Stimulated activated CD4-positive, alpha-beta T cell treated with anti-CD3 and anti-CD28 coated beads, Interleukin-15, amount 100 ng/mL, for 24 hours (primary cell): ENCODE results near the gene CAMK1D.

Experiments
- DNase-seq: peaks from one replicate; pipeline ENCODE4 v3.0.0-alpha.2; 2020

The CAMK1D gene

DNA sequence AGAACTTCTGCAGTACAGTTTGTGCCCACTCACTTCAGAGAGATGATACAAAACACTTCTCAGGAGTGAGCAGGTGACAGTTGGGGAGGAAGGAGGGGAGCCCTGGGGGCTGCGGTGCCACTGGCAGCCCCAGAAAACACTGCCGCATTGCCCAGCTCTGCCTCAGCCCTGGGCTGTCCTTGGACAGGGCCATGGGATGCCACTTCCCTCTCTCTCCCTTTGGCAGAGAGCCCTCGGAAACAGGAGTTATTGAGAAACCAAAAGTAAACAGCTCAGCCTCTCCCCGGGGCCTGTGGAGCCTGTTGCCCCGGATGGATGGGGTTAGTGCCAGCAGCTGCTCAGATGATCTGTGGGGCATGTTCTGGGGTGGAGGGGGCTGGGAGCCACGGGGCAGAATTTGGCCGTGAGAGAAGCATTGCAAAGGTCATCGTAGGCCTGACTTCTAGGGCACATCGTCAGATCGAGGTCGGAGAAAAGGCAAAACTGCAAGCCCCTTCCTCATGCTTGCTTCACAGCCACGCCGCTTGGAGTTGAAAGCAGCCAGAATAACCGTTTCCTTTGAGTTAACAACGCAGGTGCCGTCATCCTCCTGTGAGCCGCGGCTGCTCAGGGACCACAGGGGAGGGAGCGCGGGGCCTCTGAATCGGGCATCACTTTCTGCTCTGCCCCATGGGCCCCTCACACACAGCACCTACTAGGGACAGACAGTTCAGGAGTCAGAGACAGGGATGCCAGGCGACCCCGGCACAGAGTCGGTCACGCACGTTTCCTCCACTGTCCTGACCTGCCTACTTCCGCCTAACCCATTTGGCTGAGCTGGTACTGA is 256.4 kb downstream of the CAMK1D start:
- peak; percentile 59 for DNase-seq

DNA sequence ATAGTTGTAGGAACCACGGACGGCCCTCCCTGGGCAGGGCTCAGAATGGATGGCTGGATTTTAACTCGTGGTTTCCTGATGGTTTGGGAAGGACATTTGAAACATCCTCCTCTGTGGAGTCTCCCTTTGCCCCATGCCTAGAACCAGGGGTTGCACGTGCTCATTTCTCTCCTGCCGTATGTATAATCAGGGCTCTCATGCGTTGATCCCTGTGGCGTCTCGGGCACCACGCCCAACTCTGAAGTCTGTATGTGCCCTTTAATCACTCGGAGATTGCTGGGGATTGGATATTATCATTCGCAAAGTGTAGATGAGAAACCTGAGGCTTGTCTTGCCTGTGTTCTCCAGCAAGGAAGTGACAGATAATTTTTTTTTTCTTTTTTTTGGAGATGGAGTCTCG is 257.1 kb downstream of the CAMK1D start:
- no peak for DNase-seq

DNA sequence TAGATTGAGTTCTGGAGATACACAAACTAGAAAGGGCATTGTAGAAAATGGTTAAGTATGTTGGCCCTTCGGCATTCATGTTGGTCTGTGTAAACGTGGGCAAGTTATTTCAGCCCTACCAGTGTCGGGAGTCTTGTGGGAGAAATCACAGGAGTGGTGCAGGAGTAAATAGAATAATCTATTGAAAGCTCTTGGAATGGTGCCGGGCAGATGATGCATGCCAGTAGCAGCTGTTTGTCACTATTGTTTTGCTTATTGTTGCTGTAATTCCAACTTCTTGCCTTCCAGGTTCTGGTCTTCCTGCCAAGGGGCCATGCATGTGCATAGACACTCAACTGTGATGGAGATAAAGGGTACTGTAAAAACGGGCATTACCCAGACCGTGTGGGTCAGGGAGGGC is 259.4 kb downstream of the CAMK1D start:
- DNase-seq = no peak

DNA sequence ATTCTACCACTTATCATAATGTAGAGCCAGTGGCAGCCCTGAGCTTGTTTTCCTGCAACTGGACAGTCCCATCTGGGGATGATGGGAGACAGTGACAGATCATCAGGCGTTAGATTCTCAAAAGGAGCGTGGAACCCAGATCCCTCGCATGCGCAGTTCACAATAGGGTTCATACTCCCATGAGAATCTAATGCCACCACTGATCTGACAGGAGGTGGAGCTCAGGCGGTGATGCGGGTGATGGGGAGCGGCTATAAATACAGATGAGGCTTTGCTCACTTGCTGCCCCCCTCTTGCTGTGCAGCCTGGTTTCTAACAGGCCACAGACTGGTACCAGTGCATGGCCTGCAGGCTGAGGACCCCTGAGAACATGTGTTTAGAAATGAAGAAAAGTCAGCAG is 260.1 kb downstream of the CAMK1D start:
- DNase-seq = no peak

DNA sequence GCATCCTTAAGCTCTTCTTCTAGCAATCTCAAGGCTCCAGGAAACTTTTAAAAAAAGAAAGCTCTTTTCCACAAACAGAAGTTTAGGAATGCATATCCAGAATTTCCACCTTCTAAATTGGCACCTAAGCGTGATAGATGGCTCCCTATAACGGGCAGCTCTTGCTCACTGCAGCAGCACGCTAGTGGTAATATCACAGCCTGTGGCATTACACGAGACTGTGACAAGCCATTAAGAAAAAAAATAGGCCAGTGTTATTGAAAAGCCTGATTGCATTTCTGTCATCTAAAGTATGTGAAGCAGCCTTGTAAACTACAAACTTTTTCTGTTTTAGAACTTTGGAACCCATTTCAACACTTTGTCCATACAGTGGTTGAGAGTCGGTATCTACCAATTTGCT is 263.8 kb downstream of the CAMK1D start:
- no peak for DNase-seq

DNA sequence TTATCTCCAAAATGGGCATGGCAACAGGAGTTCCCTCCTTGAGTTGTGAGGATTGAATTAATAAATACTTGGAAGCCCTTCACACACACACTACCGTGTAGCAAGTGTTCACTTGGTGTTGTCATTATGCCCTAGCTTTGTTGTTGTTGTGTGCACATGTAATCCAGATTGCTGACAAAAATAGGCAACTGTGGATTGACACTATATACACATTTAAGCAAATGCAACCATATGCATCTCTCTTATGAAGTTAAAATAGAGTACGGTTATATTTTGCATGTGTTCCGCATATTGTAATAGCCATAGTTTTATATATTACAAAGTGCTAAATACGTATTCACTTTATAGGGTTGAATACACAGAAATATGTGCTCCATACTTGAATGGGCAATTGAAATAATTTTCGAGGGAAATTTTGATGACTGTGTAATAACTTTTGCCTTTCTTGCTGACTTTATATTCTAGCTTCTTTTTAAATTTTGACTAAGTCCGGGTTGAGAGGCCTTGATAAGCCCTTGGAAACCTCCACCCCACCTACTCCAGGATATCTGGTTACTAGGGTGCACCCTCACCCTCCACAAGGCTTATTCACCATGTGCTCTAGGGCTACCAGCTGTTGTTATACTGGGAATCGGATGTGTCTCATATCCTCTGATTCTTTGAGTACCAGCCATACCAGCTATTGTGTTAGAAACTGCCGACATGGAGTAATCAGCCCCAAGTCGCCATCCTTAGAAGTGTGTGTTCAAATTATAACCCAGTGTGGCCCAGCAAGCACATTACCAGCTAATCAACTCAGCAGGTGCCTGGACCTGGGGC is 265.0 kb downstream of the CAMK1D start:
- no peak for DNase-seq

DNA sequence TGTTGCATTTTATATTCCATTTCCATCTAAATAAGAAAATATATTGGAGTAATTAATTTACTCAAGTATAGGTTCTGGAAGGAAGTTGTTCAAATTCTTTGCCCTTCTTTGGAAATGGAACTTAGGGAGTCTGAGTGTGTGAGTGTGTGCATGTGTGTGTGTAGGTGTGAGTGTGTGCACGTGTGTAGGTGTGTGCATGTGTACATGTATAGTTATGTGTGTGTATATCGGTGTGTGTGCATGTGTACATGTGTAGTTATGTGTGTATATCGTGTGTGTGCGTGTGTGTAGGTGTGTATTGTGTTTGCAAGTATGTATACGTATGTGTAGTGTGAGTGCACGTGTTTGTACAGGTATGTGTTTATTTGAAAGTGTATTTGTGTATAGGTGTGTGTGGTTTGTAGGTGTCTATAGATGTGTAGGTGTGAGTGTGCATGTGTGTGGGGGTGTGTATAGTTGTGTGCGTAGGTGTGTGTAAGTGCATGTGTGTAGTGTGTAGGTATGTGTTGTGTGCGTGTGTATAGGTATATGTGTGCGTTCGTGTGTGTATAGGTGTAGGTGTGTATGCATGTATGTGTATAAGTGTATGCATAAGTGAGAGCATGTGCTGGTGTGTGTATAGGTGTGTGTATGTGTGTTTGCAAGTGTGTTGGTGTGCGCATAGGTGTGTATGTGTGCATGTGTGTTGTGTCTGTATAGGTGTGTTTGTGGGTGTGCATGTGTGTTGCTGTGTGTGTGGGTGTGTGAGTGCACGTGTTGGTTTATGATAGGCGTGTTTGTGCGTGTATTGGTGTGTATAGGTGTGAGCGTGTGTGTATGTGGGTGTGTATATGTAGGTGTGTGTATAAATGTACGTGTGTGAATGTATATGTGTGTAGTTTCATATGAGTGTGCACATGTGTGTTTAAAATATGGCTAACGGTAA is 266.2 kb downstream of the CAMK1D start:
- DNase-seq = no peak

DNA sequence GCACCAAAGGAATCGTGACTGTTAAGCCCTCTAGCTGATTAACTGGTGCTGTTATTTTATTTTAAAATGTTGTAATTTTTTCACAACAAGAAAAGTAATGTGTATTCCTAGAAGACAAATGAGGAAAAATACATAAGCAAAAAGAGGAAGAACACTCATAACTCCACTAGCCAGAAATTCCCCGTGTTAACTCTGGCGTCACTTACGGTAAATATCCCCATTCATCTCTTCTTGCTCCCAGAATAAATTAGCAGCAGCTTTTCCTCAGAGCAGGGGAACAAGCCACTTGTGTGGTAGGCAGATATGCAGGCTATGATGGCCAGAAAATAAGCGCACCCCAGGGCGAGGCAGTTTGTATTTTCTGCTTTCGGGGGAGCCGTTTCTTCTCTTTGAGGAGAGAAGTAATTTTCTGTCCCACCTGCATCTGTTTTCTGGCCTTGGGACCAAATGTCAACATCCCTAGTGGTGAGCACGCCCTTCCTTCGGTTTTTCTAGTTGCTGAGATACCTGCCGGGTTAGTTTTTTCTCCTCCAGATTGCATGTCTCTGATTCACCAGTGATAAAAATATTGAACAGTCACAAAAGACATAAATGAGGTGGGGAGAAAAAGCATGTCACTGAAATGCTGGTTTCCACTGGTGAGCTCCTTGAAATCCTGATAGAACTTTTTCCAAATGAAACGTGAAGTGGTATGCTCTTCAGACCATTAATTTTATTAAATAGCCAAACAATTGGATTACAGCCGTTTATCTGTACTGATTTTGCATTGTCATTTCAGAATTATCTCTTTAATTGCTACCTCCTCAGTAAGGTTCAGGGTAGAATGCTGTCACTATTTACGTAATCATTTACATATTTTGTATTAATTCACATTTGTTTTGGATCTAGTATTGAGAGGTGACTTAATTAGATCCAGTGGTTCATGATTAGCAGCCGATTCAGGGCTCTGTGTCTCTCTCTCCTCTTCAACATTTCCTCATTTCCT is 268.1 kb downstream of the CAMK1D start:
- no peak for DNase-seq

DNA sequence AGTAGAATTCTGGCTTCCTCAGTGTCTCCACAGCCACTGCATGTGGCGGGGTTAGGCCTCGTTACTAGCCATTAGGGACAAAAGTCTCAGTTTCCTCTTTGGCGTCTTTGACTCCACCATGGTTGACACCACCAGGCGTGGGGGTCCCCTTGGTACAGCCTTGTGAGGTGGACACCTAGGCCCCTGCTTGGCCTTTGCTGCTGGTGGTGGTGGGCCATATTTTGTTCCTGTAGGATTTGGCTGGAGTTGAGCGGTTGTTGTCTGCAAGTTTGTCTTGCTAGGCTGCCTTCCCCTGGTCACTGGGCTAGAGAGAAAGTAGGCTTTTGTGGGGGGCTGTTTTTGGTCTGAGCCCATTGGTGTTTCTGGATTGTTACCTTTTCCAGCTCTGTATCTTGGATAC is 272.7 kb downstream of the CAMK1D start:
- DNase-seq = no peak

DNA sequence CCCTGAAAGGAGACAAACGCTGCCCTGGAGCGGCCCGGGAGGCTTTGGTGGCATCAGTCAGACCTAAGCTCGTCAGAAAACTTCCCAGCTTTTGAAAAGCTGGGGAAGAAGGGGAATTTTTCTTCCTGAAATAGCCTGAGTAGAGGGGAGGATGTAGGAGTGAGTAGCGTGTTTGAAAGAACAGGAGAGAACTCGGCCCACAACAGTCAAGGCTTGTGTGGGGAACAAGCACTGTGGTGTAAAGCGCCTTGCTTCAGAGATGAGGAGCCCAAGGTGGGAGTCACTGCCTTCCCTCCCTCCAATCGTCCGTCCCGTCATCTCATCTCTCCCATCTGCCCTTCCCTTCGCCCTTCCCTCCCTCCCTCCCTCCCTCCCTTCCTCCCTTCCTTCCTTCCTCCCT is 273.3 kb downstream of the CAMK1D start:
- no peak for DNase-seq

DNA sequence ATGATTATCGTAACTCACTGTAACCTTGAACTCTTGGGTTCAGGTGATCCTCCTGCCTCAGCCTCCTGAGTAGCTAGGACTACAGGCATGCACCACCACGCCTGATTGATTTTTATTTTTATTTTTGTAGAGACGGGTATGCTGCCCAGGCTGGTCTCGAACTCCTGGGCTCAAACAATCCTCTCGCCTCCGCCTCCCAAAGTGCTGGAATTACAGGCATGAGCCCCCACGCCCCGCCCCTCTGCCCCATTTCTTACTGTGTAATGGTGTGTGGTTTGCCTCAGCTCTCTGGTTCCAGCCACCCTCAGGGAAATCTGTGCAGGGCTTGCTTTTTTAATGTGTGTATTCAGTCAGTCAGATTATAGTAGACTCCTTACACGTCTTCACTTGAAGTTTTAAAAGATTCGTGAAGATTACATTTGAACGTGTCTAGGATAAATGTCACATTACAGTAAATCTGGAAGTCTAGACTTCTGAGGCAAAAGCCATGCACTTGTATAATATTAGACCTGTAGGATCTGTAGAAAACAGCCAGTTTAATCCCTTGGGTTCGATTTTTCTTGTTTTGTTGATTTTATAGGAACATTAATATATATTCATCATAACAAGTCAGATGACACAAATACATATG is 276.2 kb downstream of the CAMK1D start:
- no peak for DNase-seq

DNA sequence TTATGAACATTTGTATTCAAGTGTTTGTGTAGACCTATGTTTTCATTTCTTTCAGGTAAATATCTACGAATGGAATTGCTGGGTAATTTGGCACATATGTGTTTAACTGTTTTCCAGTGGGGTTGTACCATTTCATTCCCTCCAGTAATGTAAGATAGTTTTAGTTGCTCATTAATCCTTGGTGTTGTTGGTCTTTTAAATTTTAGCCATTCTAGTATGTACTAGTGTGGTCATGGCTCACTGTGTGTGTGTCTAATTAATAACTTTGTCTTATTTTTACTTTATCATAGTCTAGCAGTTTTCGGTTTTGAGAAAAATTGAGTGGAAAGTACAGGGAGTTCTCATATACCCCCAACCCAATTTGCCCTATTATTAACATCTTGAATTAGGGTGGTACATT is 278.8 kb downstream of the CAMK1D start:
- DNase-seq = no peak

DNA sequence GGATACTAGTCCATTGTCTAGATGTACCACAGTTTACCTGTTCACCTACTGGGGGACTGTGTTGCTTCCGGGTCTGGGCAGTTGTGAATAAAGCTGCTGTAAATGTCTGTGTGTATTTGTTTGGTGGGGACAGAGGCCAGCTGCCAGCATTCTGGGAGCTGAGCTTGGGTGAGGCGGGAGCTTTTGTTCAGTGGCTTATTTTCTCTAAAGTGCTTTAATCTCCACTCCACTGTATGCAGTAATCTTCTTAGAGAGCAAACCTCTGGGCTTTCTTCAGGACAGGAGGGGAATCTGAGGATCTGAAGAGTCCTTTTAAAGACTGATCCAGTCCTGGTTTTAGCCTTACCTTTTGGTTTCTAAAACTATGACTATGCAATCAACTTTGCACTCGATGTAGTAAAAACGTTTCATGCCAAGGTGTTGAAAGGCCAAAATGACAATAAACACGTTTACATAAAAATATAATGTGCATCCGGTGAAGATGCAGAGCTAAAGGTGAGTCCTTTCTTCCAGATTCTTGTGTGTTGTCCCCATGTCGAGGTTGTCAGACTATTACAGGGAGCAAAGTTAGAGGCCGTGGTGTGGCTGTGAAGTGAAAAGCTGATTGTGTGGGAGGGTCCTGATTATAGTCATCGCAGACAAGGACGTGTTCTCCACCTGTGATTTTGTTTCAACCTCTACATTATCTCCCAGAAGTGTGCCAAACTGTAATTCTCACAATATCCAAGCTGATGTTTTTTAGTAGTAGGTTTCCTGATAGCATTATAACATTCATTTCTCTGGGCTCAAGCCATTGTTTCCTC is 279.8 kb downstream of the CAMK1D start:
- peak; percentile 13 for DNase-seq

DNA sequence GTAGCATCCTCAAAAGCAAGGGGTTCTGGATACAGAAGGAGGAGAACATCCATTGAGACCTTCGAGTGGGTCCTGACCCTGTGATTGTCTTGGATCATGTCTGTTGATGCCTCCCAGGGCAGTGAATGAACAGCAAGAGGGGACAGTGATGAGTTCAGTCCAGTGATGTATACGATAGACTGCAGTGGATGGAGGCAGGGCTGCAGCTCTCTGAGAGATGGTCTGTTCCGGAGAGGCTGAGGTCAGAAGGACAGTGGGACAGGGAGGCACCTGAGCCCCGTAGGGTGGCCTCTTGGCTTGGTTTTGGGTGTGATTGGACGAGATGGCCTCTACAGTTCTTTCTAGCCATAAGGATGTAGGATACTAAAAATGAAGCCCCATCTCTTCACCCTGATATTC is 280.4 kb downstream of the CAMK1D start:
- DNase-seq = no peak

DNA sequence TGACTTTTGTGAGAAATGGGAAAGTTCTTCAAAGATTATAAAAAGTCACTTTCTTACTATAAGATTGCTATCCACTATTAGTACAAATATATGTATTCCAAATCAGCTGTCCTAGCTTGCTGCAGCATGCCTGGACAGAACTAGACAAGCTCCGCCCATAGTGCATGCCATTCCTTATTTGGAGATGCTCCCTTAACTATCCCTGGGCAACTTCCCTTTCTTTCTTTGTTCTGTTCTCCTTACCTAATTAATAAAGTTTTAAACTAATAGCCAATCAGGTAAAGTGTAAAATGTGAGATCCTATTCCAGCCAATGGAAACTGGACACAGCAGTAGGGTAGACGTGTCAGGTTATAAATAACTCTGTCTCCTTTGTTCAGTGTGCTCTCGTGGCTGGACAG is 281.9 kb downstream of the CAMK1D start:
- DNase-seq = no peak

DNA sequence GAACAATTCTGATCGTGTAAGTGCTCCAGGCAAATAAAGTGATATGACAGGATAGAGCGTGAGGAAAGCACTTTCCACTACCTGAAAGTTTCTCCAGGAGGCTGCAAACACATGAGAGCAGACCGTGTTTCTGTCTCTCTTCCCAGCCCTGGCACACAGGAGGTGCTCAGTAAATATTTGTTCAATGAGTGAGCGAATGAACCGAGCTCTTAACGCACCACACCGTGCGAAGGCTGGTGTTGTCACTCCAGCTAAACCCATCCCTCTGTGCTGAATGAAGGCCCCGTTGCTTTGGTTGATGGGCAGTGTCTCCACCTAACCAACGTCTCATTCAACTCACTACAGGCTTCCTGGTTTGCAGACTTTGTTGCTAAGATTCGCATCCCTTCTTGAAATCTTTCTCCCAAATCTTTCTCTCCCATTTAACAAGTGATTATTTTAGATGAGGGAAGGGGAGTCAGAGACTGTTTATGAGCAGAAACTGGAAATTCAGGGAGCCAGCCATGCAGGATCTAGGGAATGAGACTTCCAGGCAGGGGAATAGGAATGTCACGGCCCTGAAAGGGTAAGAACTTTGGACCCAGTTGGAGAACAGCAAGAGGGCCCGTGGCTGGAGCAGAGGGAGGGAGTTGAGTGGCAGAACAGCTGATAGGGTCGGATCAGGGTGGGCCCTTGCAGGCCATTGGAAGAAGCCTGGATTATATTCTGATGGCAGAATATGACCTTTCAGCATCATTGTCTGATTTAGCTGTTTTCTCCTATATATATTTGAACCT is 282.6 kb downstream of the CAMK1D start:
- DNase-seq = no peak

DNA sequence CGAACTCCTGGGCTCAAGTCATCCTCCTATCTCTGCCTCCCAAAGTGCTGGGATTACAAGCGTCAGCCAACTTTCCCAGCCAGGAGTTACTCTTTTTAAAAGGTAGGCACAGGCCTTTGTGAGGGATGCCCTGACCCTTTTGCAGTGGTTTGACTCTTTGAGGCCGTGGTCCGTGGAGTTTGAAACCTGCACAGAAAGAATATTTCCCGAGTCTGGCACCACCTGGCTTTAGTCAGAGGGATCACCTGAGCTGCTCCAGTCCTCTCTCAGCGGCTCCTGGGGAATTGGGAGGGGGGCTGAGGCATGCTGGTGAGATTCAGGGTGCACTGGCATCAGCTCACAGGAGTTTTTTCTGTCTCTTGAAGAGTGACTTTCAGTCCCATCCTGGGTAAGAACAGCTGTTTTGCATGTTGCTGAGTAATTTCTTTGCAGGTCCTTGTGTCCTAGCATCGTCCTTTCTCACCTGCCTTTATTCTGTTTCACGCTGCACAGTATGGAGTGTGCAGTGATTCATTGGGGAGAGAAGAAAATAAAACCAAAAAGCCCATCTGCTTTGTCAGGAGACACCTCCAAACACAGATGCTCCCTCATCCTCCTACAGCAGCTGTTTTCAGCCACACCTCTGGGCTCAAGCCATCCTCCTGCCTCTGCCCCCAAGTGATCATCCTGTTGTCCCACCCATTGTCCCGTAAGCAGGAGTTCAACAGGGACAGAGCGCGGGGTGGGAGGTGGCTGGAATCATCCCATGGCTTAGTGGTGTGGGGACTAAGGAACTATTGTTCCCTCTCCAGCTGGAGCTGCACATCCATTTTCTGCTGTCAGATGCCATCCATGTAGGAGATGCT is 284.7 kb downstream of the CAMK1D start:
- no peak for DNase-seq

DNA sequence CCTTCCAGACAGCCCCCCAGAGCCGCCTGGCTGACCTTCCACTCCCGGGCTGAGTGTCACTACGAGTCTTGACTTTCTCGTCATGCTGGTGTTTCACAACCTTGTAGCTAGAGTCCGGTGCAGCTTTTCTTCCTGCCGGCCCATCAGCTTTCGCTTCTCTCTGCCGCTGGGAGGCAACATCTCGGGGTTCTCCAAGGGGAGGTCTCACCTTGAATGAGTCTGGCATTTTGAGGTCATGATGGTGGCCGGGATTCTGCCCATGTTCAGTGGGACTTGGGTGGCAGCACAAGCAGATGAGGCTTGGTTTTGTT is 285.2 kb downstream of the CAMK1D start:
- DNase-seq = no peak

DNA sequence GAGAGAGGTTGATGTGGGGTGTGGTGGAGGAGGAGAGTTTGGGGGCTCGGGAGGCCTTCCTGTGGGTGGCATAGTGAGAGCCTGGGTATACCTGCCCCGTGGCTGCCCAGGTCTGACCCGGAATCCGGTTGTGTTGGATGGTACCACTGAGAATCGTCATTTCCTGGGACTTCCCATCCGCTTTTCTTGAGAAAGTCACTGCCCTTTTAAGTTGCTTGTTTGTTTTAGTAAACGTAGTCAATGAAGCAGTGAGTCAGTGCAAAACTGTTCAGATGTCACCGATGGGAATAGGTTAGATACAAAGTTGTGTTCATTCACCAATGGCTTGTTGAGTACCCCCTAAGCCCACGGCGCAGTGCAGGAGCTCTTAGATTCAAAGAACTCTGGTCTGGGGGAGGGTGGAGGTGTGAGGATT is 285.8 kb downstream of the CAMK1D start:
- DNase-seq = peak; percentile 46
